HepG2 (cell line): Measurements from ENCODE around the gene URGCP. TPM values are rescaled to one million over a fixed set of nuclear protein-coding genes. Genes with fewer than 3 reads are reported as not detected.
A peak's percentile ranks its signal among the peaks of the same experiment; 100 is the strongest.

Experiments
- ELF3 ChIP-seq: IDR thresholded peaks from 2 replicates; pipeline ENCODE4 v1.6.1; 2016; ENCODE audit warnings: missing genetic modification reagents, missing compliant biosample characterization
- NBN ChIP-seq: fragments of 450-650 bp; conservative IDR thresholded peaks from 2 replicates; pipeline ENCODE4 v1.6.1; 2017
- NFAT5 ChIP-seq: sonication (generic); formaldehyde crosslinking; IDR thresholded peaks from 2 replicates; pipeline ENCODE4 v1.4.0; 2020; ENCODE audit warnings: missing genetic modification reagents
- NFIC ChIP-seq: IDR thresholded peaks from 2 replicates; pipeline ENCODE4 v1.6.1; 2012; ENCODE audit warnings: mild to moderate bottlenecking, low read length, inconsistent platforms
- RBM39 ChIP-seq: fragments of 200-400 bp; formaldehyde crosslinking; IDR thresholded peaks from one replicate; pipeline ENCODE4 v1.6.1; 2018; ENCODE audit warnings: antibody characterized with exemption, mild to moderate bottlenecking, low read depth, low read length; ENCODE audit not compliant: poor library complexity, severe bottlenecking
- SIX1 ChIP-seq: sonication (generic); formaldehyde crosslinking; IDR thresholded peaks from 2 replicates; pipeline ENCODE4 v1.4.0; 2020; ENCODE audit warnings: missing genetic modification reagents, borderline replicate concordance
- SMYD3 ChIP-seq: sonication (generic); formaldehyde crosslinking; IDR thresholded peaks from 2 replicates; pipeline ENCODE4 v1.8.1; 2023; ENCODE audit warnings: mild to moderate bottlenecking, missing genetic modification reagents
- TBX2 ChIP-seq: sonication (generic); formaldehyde crosslinking; IDR thresholded peaks from 2 replicates; pipeline ENCODE4 v1.5.0; 2020; ENCODE audit warnings: missing genetic modification reagents, mild to moderate bottlenecking, borderline replicate concordance
- TRIM22 ChIP-seq: fragments of 450-650 bp; IDR thresholded peaks from 2 replicates; pipeline ENCODE4 v1.6.1; 2017
- ZNF10 ChIP-seq: sonication (generic); formaldehyde crosslinking; IDR thresholded peaks from 2 replicates; pipeline ENCODE4 v1.4.0; 2020; ENCODE audit warnings: mild to moderate bottlenecking, low read depth, missing genetic modification reagents, borderline replicate concordance
- ZNF329 ChIP-seq: sonication (generic); formaldehyde crosslinking; IDR thresholded peaks from 2 replicates; pipeline ENCODE4 v1.9.0; 2021; ENCODE audit warnings: low read depth, mild to moderate bottlenecking, missing genetic modification reagents
- ZNF468 ChIP-seq: sonication (generic); formaldehyde crosslinking; IDR thresholded peaks from 2 replicates; pipeline ENCODE4 v1.8.0; 2022; ENCODE audit warnings: mild to moderate bottlenecking, moderate library complexity, missing genetic modification reagents
- ZNF550 ChIP-seq: sonication (generic); formaldehyde crosslinking; IDR thresholded peaks from 2 replicates; pipeline ENCODE4 v1.4.0; 2020; ENCODE audit warnings: mild to moderate bottlenecking, missing genetic modification reagents, borderline replicate concordance
- ZNF768 ChIP-seq: sonication (generic); formaldehyde crosslinking; IDR thresholded peaks from 2 replicates; pipeline ENCODE4 v1.4.0; 2020; ENCODE audit warnings: missing genetic modification reagents
- ZSCAN30 ChIP-seq: sonication (generic); formaldehyde crosslinking; IDR thresholded peaks from 2 replicates; pipeline ENCODE4 v1.5.0; 2020; ENCODE audit warnings: mild to moderate bottlenecking, missing genetic modification reagents
- polyA plus RNA-seq, 8 experiments: library from polyadenylated mRNA; depleted of rRNA in 3 of 8; stranded (reverse) in 7 of 8; unstranded in 1 of 8; fragments of >200 nt; fragmentation: Illumina TruSeq in 4 of 8; extraction: Trizol in 4 of 8; gene quantifications; 2 replicates each; pipeline versions ENCODE4 v1.2.1 to v1.2.3, GENCODE V29; 2011 to 2016; ENCODE audit warnings: low read depth in 4 of 8, missing spikeins in 1 of 8, mixed read lengths in 1 of 8; ENCODE audit not compliant: insufficient read depth in 1 of 8
- total RNA-seq, 5 experiments: library from RNA; depleted of rRNA; stranded (reverse); fragments of >200 nt; fragmentation: Illumina TruSeq; extraction: Trizol; gene quantifications; 2 replicates each; pipeline ENCODE4 v1.2.3, GENCODE V29; 2016; ENCODE audit warnings: low read depth in 1 of 5
- TF ChIP-seq, protein P1 (sequence below): sonication (generic); formaldehyde crosslinking; IDR thresholded peaks from 2 replicates; pipeline ENCODE4 v1.4.0; 2020; ENCODE audit warnings: missing genetic modification reagents, borderline replicate concordance
- TF ChIP-seq, protein P2 (sequence below): sonication (generic); formaldehyde crosslinking; IDR thresholded peaks from 2 replicates; pipeline ENCODE4 v1.5.0; 2020; ENCODE audit warnings: mild to moderate bottlenecking, missing genetic modification reagents

The URGCP gene
- total and polyA plus RNA-seq, 2 of the 13 experiments (the other 11 are each of a cell fraction or from before 2014, with no cell fraction given), result 22.3 to 25.8 TPM

- TF ChIP-seq NFAT5 (no peak), TRIM22 (no peak), SMYD3 (CRISPR knock-in tag) (no peak), ELF3 (CRISPR knock-in tag) (0 out of 2 replicates have a peak, but pooled peaks have one; percentile 28), ZNF329 (0 out of 2 replicates have a peak, but pooled peaks have one; percentile 76), NBN (no peak), ZSCAN30 (CRISPR knock-in tag) (no peak), ZNF468 (CRISPR knock-in tag) (no peak), TBX2 (CRISPR knock-in tag) (peak; percentile 67), SIX1 (CRISPR knock-in tag) (no peak), ZNF550 (no peak), RBM39 (peak; percentile 54), ZNF10 (CRISPR knock-in tag) (no peak), NFIC (no peak), ZNF768 (CRISPR knock-in tag) (no peak)
- TF ChIP-seq, protein P1, sequence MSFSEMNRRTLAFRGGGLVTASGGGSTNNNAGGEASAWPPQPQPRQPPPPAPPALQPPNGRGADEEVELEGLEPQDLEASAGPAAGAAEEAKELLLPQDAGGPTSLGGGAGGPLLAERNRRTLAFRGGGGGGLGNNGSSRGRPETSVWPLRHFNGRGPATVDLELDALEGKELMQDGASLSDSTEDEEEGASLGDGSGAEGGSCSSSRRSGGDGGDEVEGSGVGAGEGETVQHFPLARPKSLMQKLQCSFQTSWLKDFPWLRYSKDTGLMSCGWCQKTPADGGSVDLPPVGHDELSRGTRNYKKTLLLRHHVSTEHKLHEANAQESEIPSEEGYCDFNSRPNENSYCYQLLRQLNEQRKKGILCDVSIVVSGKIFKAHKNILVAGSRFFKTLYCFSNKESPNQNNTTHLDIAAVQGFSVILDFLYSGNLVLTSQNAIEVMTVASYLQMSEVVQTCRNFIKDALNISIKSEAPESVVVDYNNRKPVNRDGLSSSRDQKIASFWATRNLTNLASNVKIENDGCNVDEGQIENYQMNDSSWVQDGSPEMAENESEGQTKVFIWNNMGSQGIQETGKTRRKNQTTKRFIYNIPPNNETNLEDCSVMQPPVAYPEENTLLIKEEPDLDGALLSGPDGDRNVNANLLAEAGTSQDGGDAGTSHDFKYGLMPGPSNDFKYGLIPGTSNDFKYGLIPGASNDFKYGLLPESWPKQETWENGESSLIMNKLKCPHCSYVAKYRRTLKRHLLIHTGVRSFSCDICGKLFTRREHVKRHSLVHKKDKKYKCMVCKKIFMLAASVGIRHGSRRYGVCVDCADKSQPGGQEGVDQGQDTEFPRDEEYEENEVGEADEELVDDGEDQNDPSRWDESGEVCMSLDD (CRISPR knock-in tag), result no peak
- TF ChIP-seq, protein P2, sequence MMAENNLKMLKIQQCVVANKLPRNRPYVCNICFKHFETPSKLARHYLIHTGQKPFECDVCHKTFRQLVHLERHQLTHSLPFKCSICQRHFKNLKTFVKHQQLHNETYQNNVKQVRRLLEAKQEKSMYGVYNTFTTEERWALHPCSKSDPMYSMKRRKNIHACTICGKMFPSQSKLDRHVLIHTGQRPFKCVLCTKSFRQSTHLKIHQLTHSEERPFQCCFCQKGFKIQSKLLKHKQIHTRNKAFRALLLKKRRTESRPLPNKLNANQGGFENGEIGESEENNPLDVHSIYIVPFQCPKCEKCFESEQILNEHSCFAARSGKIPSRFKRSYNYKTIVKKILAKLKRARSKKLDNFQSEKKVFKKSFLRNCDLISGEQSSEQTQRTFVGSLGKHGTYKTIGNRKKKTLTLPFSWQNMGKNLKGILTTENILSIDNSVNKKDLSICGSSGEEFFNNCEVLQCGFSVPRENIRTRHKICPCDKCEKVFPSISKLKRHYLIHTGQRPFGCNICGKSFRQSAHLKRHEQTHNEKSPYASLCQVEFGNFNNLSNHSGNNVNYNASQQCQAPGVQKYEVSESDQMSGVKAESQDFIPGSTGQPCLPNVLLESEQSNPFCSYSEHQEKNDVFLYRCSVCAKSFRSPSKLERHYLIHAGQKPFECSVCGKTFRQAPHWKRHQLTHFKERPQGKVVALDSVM (CRISPR knock-in tag), result no peak
Measured at GRCh38 chr7:43869006-43869866, 37.2 kb downstream of the URGCP start, which contains the start of gene MRPS24 (continued).
